Mucosa of rectum (tissue), 2 donors: ENCODE results near the gene WDR38.
A peak's percentile ranks its signal among the peaks of the same experiment; 100 is the strongest.

Source experiments
- H3K27ac ChIP-seq, 2 donors: one replicate each; pipeline ENCODE4 v1.7.0; 2013; ENCODE audit warnings: inconsistent platforms in 2 of 2, low read depth in 2 of 2, low read length in 2 of 2
- H3K27me3 ChIP-seq, 2 donors: one replicate each; pipeline ENCODE4 v1.7.0; 2013; ENCODE audit warnings: low read length in 2 of 2; ENCODE audit not compliant: control insufficient read depth in 2 of 2, insufficient read depth in 2 of 2
- H3K36me3 ChIP-seq, 2 donors: one replicate each; pipeline ENCODE4 v1.7.0; 2013; ENCODE audit warnings: low read length in 2 of 2; ENCODE audit not compliant: control insufficient read depth in 2 of 2, insufficient read depth in 2 of 2
- H3K4me1 ChIP-seq, 2 donors: one replicate each; pipeline ENCODE4 v1.7.0; 2013; ENCODE audit warnings: low read length in 2 of 2, mild to moderate bottlenecking in 1 of 2; ENCODE audit not compliant: control insufficient read depth in 2 of 2, insufficient read depth in 2 of 2
- H3K4me3 ChIP-seq, 2 donors: one replicate each; pipeline ENCODE4 v1.7.0; 2013; ENCODE audit warnings: low read length in 2 of 2
- H3K9ac ChIP-seq, 2 donors: one replicate each; pipeline ENCODE4 v1.7.0; 2013; ENCODE audit warnings: low read length in 2 of 2, low read depth in 1 of 2, mild to moderate bottlenecking in 1 of 2
- H3K9me3 ChIP-seq, 2 donors: one replicate each; pipeline ENCODE4 v1.7.0; 2013; ENCODE audit warnings: low read length in 2 of 2; ENCODE audit not compliant: control insufficient read depth in 2 of 2
- donor health status: healthy.
- donor health status: Normal muscosa, but diverticular disease.

WDR38 gene

GRCh38 chr9:124813501-124814163, 39.6 kb upstream of the WDR38 start:
- no peaks in the 10 kb centered on the region for H3K4me1 ChIP-seq
- H3K27ac ChIP-seq: no peak overlapping the region
- H3K9me3 ChIP-seq: no peaks in the 10 kb centered on the region
- no peaks in the 10 kb centered on the region for H3K36me3 ChIP-seq
- H3K9ac ChIP-seq: no peak overlapping the region
- H3K27me3 ChIP-seq: no peaks in the 10 kb centered on the region
- H3K4me3 ChIP-seq: no peak overlapping the region

GRCh38 chr9:124814164-124814535, 39.1 kb upstream of the WDR38 start:
- H3K4me1 ChIP-seq: peaks cover 0 to 2% of the 10 kb centered on the region in 2 donors
- no peaks in the 10 kb centered on the region for H3K36me3 ChIP-seq
- H3K9me3 ChIP-seq: no peaks in the 10 kb centered on the region
- H3K9ac ChIP-seq: no peak overlapping the region
- H3K27ac ChIP-seq: no peak overlapping the region
- H3K27me3 ChIP-seq: no peaks in the 10 kb centered on the region
- H3K4me3 ChIP-seq: no peak overlapping the region

- Histone ChIP-seq H3K36me3 (no peaks in the 10 kb centered on the region), H3K4me1 (peaks cover 0 to 2% of the 10 kb centered on the region in 2 donors), H3K27me3 (no peaks in the 10 kb centered on the region), H3K4me3 (no peak overlapping the region), H3K27ac (no peak overlapping the region), H3K9ac (no peak overlapping the region), H3K9me3 (no peaks in the 10 kb centered on the region)
Measured at GRCh38 chr9:124815601-124816000, 37.7 kb upstream of the WDR38 start.

GRCh38 chr9:124818431-124819281, 34.6 kb upstream of the WDR38 start:
- no peak overlapping the region for H3K9ac ChIP-seq
- no peak overlapping the region for H3K4me3 ChIP-seq
- no peaks in the 10 kb centered on the region for H3K9me3 ChIP-seq
- H3K4me1 ChIP-seq: peaks cover 0 to 2% of the 10 kb centered on the region in 2 donors
- H3K27ac ChIP-seq: peak overlapping the region in 1 of 2 donors; percentile 23
- H3K27me3 ChIP-seq: no peaks in the 10 kb centered on the region
- H3K36me3 ChIP-seq: no peaks in the 10 kb centered on the region

DNA sequence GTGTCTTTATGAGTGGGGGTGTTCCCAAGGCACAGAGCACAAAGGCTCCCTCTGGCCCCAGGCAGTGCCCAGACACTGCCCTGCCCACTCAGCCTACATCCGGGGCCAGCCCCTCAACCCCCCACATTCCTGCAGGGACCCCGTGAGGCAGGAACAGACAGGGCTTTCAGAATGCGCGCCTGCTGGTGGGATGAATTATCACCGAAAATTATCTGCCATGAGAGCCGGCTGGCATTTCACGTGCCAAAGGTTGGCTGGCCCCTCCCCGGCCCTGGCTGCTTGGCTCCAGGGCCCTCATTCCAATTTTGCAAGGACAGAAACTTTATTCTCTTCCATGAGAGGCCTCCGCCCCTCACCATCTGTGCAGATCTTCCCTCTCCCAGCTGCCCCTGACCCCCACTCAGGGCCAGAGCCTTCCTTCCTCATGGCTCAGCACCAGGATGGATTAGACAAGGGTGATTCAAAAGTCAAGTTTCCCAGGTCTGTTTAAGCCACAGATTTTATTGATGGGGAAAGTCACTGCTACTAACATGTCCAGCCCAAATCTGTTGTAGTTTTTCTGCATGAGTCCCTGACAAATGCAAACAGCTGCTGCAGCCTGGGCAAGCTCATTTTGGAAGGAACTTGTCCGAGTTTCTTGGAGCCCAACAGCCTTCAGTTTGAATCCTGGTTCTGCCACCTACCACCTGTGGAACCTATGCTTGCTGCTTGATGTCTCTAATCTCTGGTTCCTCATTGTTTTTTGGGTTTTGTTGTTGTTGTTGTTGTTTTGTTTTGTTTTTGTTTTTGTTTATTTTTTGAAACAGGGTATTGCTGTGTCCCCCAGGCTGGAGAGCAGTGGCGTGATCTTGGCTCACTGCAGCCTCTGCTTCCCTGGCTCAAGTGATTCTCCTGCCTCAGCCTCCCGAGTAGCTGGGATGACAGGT, 32.3 kb upstream of the WDR38 start:
- H3K9me3 ChIP-seq: no peaks in the 10 kb centered on the region
- no peak overlapping the region for H3K27ac ChIP-seq
- no peak overlapping the region for H3K9ac ChIP-seq
- no peak overlapping the region for H3K4me3 ChIP-seq
- no peaks in the 10 kb centered on the region for H3K36me3 ChIP-seq
- peaks cover 0 to 2% of the 10 kb centered on the region in 2 donors for H3K4me1 ChIP-seq
- H3K27me3 ChIP-seq: no peaks in the 10 kb centered on the region

DNA sequence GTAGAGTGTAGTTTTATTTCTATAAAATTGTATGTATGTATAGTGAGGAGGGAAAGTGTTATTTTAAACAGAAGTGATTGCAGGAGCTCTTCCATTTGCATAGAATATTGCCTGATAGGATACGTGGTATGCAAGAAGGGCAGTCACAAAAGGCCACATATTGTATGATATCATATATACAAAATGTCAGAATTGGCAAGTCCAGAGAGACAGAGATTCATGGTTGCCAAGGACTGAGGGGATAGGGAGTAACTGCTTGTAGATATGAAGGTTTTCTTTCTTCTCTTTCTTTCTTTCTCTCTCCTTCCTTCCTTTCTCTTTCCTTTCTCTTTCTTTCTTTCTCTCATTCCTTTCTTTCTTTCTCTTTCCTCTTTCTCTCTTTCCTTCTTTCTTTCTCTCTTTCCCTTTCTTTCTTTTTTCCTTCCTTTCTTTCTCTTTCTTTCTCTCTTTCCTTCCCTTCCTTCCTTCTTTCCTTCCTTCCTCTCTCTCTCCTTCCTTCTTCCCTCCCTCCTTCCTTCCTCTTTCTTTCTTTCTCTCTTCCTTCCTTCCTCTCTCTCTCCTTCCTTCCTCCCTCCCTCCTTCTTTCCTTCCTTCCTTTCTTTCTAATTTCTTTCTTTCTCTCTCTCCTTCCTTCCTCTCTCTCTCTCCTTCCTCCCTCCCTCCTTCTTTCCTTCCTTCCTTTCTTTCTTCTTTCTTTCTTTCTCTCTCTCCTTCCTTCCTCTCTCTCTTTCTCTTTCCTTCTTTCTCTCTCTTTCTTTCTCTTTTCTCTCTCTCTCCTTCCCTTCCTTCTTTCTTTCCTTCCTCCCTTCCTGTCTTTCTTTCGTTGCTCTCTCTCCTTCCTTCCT, 24.5 kb upstream of the WDR38 start:
- Histone ChIP-seq H3K36me3 (no peaks in the 10 kb centered on the region), H3K4me3 (no peak overlapping the region), H3K27ac (no peak overlapping the region), H3K9me3 (no peaks in the 10 kb centered on the region), H3K27me3 (no peaks in the 10 kb centered on the region), H3K9ac (no peak overlapping the region), H3K4me1 (no peaks in the 10 kb centered on the region)

DNA sequence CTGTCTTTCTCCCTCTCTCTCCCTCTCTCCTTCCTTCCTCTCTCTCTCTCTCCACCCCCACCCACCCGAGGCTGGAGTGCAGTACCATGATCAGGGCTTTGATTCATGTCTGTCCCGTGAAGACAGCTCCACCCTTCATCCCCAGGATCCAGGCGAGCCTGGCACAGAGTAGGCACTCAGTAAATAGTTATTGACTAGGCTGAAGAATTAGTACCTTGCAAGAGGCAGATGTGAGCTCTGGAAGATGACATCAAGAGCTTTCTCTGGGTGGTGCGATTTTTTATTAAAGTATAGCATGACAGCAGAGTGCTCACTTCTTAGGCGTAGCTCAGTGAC, 24.0 kb upstream of the WDR38 start:
- H3K4me1 ChIP-seq: peaks cover 0 to under 1% of the 10 kb centered on the region in 2 donors
- no peak overlapping the region for H3K9ac ChIP-seq
- H3K27me3 ChIP-seq: no peaks in the 10 kb centered on the region
- H3K4me3 ChIP-seq: no peak overlapping the region
- no peak overlapping the region for H3K27ac ChIP-seq
- no peaks in the 10 kb centered on the region for H3K36me3 ChIP-seq
- no peaks in the 10 kb centered on the region for H3K9me3 ChIP-seq

- Histone ChIP-seq H3K27ac (no peak overlapping the region), H3K4me3 (no peak overlapping the region), H3K36me3 (no peaks in the 10 kb centered on the region)
Measured at GRCh38 chr9:124830593-124830992, 22.7 kb upstream of the WDR38 start.

DNA sequence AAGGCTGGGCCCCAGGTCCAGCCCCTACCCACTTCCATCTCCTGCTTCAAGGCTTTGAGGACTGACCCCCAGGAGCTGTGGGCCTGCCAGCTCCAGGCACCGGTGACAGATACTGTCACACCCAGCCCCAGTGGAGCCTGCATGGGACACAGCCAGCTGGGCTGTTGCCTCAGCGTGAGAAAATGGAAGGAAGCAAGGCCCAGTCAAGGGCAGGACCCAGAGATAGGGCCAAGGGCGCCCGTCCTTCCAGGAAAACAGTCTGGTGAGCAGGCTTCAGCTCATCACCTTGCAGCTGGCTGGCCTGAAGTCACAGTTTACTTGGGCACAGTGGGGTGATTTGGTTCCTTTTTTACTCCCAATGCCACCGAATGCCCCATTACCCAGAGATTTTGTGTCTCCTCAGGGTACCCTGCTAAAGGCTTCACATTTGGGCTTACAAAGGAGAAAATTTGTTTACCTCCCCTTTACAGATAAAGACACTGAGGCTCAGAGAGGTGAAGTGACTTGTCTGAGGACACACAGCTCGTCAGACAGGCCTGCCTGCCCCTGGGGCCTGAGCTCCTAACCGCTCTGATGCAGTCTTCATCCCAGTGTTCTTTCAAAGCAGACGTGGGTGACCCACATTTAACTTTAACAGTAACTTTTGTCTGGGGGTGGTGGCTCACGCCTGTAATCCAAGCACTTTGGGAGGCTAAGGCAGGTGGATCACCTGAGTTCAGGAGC, 21.5 kb upstream of the WDR38 start:
- Histone ChIP-seq H3K4me1 (peaks cover 6 to 12% of the 10 kb centered on the region in 2 donors), H3K36me3 (no peaks in the 10 kb centered on the region), H3K27ac (peak overlapping the region in 1 of 2 donors; percentile 24)

More at GRCh38 chr9:124830593-124830992, 22.7 kb upstream of the WDR38 start:
- H3K27me3 ChIP-seq: no peaks in the 10 kb centered on the region
- H3K9me3 ChIP-seq: no peaks in the 10 kb centered on the region
- no peak overlapping the region for H3K9ac ChIP-seq
- peaks cover 4 to 12% of the 10 kb centered on the region in 2 donors for H3K4me1 ChIP-seq

More for the DNA sequence above, 21.5 kb upstream of the WDR38 start:
- Histone ChIP-seq H3K27me3 (no peaks in the 10 kb centered on the region), H3K9me3 (no peaks in the 10 kb centered on the region), H3K4me3 (no peak overlapping the region), H3K9ac (no peak overlapping the region)
